SK-N-SH (cell line): ENCODE results near the gene MYLK4. TPM values are rescaled to one million over a fixed set of nuclear protein-coding genes. Genes with fewer than 3 reads are reported as not detected.

Experiments used
- CTCF ChIA-PET: fragments of 300-600, 350-600 bp; formaldehyde crosslinking; extraction: SDS; loops from one replicate; lab custom pipeline; 2021; lab: Yijun Ruan, JAX
- POLR2A ChIA-PET: fragments of 350-600 bp; sonication (Branson Sonifier 250); formaldehyde crosslinking; extraction: SDS; loops from one replicate; lab custom pipeline; 2020; ENCODE audit warnings: antibody characterized with exemption, inconsistent platforms; lab: Yijun Ruan, JAX
- DNase-seq: peaks from one replicate; pipeline ENCODE4 v3.0.0; 2012
- H2AFZ ChIP-seq: fragments of 200-600 bp; sonication (generic); 2 replicates; pipeline ENCODE4 v1.8.1; 2016; ENCODE audit warnings: antibody characterized with exemption, mild to moderate bottlenecking, low read depth
- H3F3A ChIP-seq: fragments of 200-600 bp; sonication (generic); replicated peaks from 2 replicates; pipeline ENCODE3; 2016; ENCODE audit warnings: antibody characterized with exemption, mild to moderate bottlenecking; ENCODE audit not compliant: insufficient read depth
- H3K27ac ChIP-seq, 2 experiments: fragments of 200-500 bp in 1 of 2; fragments of 200-600 bp in 1 of 2; sonication (Bioruptor generic) in 1 of 2; sonication (generic), shearing (Covaris generic) in 1 of 2; 2 replicates each; pipeline versions ENCODE4 v1.5.1 to v1.6.1; 2014 to 2016; ENCODE audit warnings: low read depth in 2 of 2, inconsistent platforms in 1 of 2, low read length in 1 of 2, mild to moderate bottlenecking in 1 of 2, mixed read lengths in 1 of 2
- H3K27me3 ChIP-seq: fragments of 200-600 bp; sonication (generic), shearing (Covaris generic); 2 replicates; pipeline ENCODE4 v1.6.1; 2016; ENCODE audit warnings: mixed run types; ENCODE audit not compliant: insufficient read depth
- H3K36me3 ChIP-seq, 2 experiments: fragments of 200-500 bp in 1 of 2; fragments of 200-600 bp in 1 of 2; sonication (Bioruptor generic) in 1 of 2; sonication (generic) in 1 of 2; replicated peaks in 1 of 2; 2 replicates each; pipeline versions ENCODE3 to v1.5.1; 2014 to 2016; ENCODE audit warnings: low read length in 1 of 2, mild to moderate bottlenecking in 1 of 2; ENCODE audit not compliant: insufficient read depth in 2 of 2, control insufficient read depth in 1 of 2
- H3K4me1 ChIP-seq, 2 experiments: fragments of 200-500 bp in 1 of 2; fragments of 200-600 bp in 1 of 2; sonication (Bioruptor generic) in 1 of 2; sonication (generic), shearing (Covaris generic) in 1 of 2; 2 replicates each; pipeline versions ENCODE4 v1.5.1 to v1.6.1; 2014 to 2016; ENCODE audit warnings: low read depth in 1 of 2, low read length in 1 of 2, mixed run types in 1 of 2; ENCODE audit not compliant: insufficient read depth in 2 of 2, control insufficient read depth in 1 of 2
- H3K4me2 ChIP-seq: fragments of 200-600 bp; sonication (generic), shearing (Covaris generic); 2 replicates; pipeline ENCODE4 v1.6.1; 2017; ENCODE audit warnings: mixed run types
- H3K4me3 ChIP-seq, 2 experiments: fragments of 200-500 bp in 1 of 2; fragments of 200-600 bp in 1 of 2; sonication (Bioruptor generic) in 1 of 2; sonication (generic), shearing (Covaris generic) in 1 of 2; 2 replicates each; pipeline versions ENCODE4 v1.5.1 to v1.8.1; 2014 to 2016; ENCODE audit warnings: low read depth in 2 of 2, inconsistent platforms in 1 of 2, low read length in 1 of 2, mild to moderate bottlenecking in 1 of 2, mixed read lengths in 1 of 2, moderate library complexity in 1 of 2
- H3K79me2 ChIP-seq: fragments of 200-600 bp; sonication (generic); 2 replicates; pipeline ENCODE4 v1.8.1; 2017; ENCODE audit warnings: mild to moderate bottlenecking; ENCODE audit not compliant: insufficient read depth
- H3K9ac ChIP-seq: fragments of 200-600 bp; sonication (generic); 2 replicates; pipeline ENCODE4 v1.6.1; 2017; ENCODE audit warnings: mixed run types
- H3K9me2 ChIP-seq: fragments of 200-600 bp; sonication (generic); 2 replicates; pipeline ENCODE4 v1.6.1; 2017; ENCODE audit warnings: mixed run types
- H3K9me3 ChIP-seq: fragments of 200-600 bp; sonication (generic); 2 replicates; pipeline ENCODE4 v1.6.1; 2017; ENCODE audit warnings: mixed run types, mild to moderate bottlenecking, moderate library complexity
- H4K20me1 ChIP-seq: fragments of 200-600 bp; sonication (generic); 2 replicates; pipeline ENCODE4 v1.6.1; 2017; ENCODE audit warnings: mild to moderate bottlenecking, mixed run types; ENCODE audit not compliant: insufficient read depth
- CHD2 ChIP-seq: fragments of 150-350 bp; IDR thresholded peaks from 2 replicates; pipeline ENCODE4 v1.6.1; 2018; ENCODE audit warnings: low read length; ENCODE audit not compliant: partially characterized antibody
- EP300 ChIP-seq, 2 experiments: IDR thresholded peaks; 2 replicates each; pipeline versions ENCODE4 v1.4.0 to v1.6.1; 2012; ENCODE audit warnings: borderline replicate concordance in 1 of 2, low read depth in 1 of 2, low read length in 1 of 2
- EZH2phosphoT487 ChIP-seq: fragments of 200-600 bp; sonication (generic); IDR thresholded peaks from 2 replicates; pipeline ENCODE4 v1.6.1; 2017; ENCODE audit warnings: low read depth, mixed run types, mild to moderate bottlenecking, antibody characterized with exemption, moderate library complexity, borderline replicate concordance
- FOSL2 ChIP-seq: IDR thresholded peaks from 2 replicates; pipeline ENCODE4 v1.4.0; 2012; ENCODE audit warnings: low read depth, mild to moderate bottlenecking, moderate library complexity, borderline replicate concordance
- FOXJ3 ChIP-seq: sonication (generic); formaldehyde crosslinking; IDR thresholded peaks from 2 replicates; pipeline ENCODE4 v1.5.1; 2020; ENCODE audit warnings: mild to moderate bottlenecking, missing genetic modification reagents
- FOXM1 ChIP-seq: IDR thresholded peaks from 2 replicates; pipeline ENCODE4 v1.4.0; 2012; ENCODE audit warnings: low read depth, mild to moderate bottlenecking
- GATA2 ChIP-seq: sonication (generic); formaldehyde crosslinking; IDR thresholded peaks from 2 replicates; pipeline ENCODE4 v1.5.0; 2020; ENCODE audit warnings: mild to moderate bottlenecking, missing genetic modification reagents
- JUND ChIP-seq: IDR thresholded peaks from 2 replicates; pipeline ENCODE4 v1.4.0; 2012
- NFIC ChIP-seq: IDR thresholded peaks from 2 replicates; pipeline ENCODE4 v1.4.0; 2012; ENCODE audit warnings: borderline replicate concordance
- RAD21 ChIP-seq: IDR thresholded peaks from 2 replicates; pipeline ENCODE4 v1.6.1; 2012; ENCODE audit warnings: mild to moderate bottlenecking, low read length
- SIN3A ChIP-seq: IDR thresholded peaks from 2 replicates; pipeline ENCODE4 v1.6.1; 2012; ENCODE audit warnings: low read depth, mild to moderate bottlenecking, low read length, moderate library complexity, borderline replicate concordance
- TCF12 ChIP-seq: IDR thresholded peaks from 2 replicates; pipeline ENCODE4 v1.4.0; 2012
- WGBS: methylation state at CpG from one replicate; pipeline ENCODE4 v1.1.6; 2017; ENCODE audit warnings: low lambda C conversion rate; 5-methylcytosine and 5-hydroxymethylcytosine counted together
- polyA plus RNA-seq, 3 experiments: library from polyadenylated mRNA; depleted of rRNA; stranded (reverse); fragments of >200 nt; gene quantifications; 2 replicates each; pipeline ENCODE4 v1.2.3, GENCODE V29; 2012

MYLK4 gene
- polyA plus RNA-seq, 1 of the 3 experiments (the other 2 are of a cell fraction) = 0.16 TPM

- H3K4me3 ChIP-seq = no peak overlapping the region
- no peak overlapping the region for H2AFZ ChIP-seq
- ChIA-PET POLR2A (no interaction called here), CTCF (interaction anchor here (0.8 to 6.8 kb wide), 7 partner anchors 18 to 179 kb away, joined by 3 to 33 read pairs (median 4); partner anchors contain the start of gene MYLK4)
- H3K27me3 ChIP-seq = no peaks in the 10 kb centered on the region
- no peak for DNase-seq
- TF ChIP-seq EP300 (IDR thresholded peaks at IDR 0.05; ENCODE audit: borderline replicate concordance in 1 of 2, low read depth in 1 of 2, low read length in 1 of 2) (no peak), CHD2 (no peak), FOXJ3 (CRISPR knock-in tag) (no peak), NFIC (no peak), JUND (no peak), EZH2phosphoT487 (no peak)
- H3K9me3 ChIP-seq = no peaks in the 10 kb centered on the region
- H3F3A ChIP-seq = no peaks in the 10 kb centered on the region
- H3K27ac ChIP-seq = no peak overlapping the region
- H3K4me1 ChIP-seq = peaks cover 13 to 23% of the 10 kb centered on the region in 2 experiments; a peak in 3 of 4 replicates
- H3K9me2 ChIP-seq = no peaks in the 10 kb centered on the region
- no peak overlapping the region for H3K9ac ChIP-seq
- H3K79me2 ChIP-seq = peaks cover 100% of the 10 kb centered on the region
- H3K36me3 ChIP-seq = peaks cover 42 to 73% of the 10 kb centered on the region in 2 experiments
- peaks cover 51% of the 10 kb centered on the region for H4K20me1 ChIP-seq
- WGBS = 97% methylated on average over 3 of the region's 3 CpGs
- H3K4me2 ChIP-seq = no peak overlapping the region
Measured at GRCh38 chr6:2772840-2773239, 22.1 kb upstream of the MYLK4 start.

GRCh38 chr6:2771079-2771478 lies 20.4 kb upstream of the MYLK4 start:
- Histone ChIP-seq H3F3A (no peaks in the 10 kb centered on the region), H3K9ac (no peak overlapping the region), H4K20me1 (peaks cover 52% of the 10 kb centered on the region), H3K9me2 (no peaks in the 10 kb centered on the region), H3K79me2 (peaks cover 100% of the 10 kb centered on the region), H3K27me3 (no peaks in the 10 kb centered on the region), H3K4me3 (no peak overlapping the region), H3K36me3 (peaks cover 42 to 65% of the 10 kb centered on the region in 2 experiments), H3K27ac (no peak overlapping the region), H3K4me1 (peaks cover 13 to 31% of the 10 kb centered on the region in 2 experiments; a peak in 3 of 4 replicates), H3K4me2 (no peak overlapping the region), H2AFZ (no peak overlapping the region), H3K9me3 (no peaks in the 10 kb centered on the region)
- CTCF ChIA-PET = interaction anchor here (0.7 to 6.8 kb wide), 8 partner anchors 10 to 163 kb away, joined by 3 to 33 read pairs (median 5); partner anchors contain the start of gene MYLK4
- TF ChIP-seq TCF12 (no peak), EP300 (IDR thresholded peaks at IDR 0.05; ENCODE audit: borderline replicate concordance in 1 of 2, low read depth in 1 of 2, low read length in 1 of 2) (no peak)
- POLR2A ChIA-PET = interaction anchor here (0.5 kb wide), 1 partner anchor 1239 kb away, joined by 3 read pairs; no protein-coding TSS in a partner anchor
- WGBS = 90% methylated on average over 4 of the region's 4 CpGs
- DNase-seq = peak; percentile 42

- H3K4me3 ChIP-seq = no peak overlapping the region
- POLR2A ChIA-PET = no interaction called here
- no peaks in the 10 kb centered on the region for H3K9me3 ChIP-seq
- no peaks in the 10 kb centered on the region for H3K9me2 ChIP-seq
- 64% methylated on average over 12 of the region's 13 CpGs for WGBS
- H3K4me1 ChIP-seq = peaks cover 13 to 31% of the 10 kb centered on the region in 2 experiments; a peak in 3 of 4 replicates
- peak; percentile 71 for DNase-seq
- H4K20me1 ChIP-seq = peaks cover 52% of the 10 kb centered on the region
- H3K27me3 ChIP-seq = no peaks in the 10 kb centered on the region
- H3K9ac ChIP-seq = no peak overlapping the region
- H3K79me2 ChIP-seq = peaks cover 93% of the 10 kb centered on the region
- no peaks in the 10 kb centered on the region for H3F3A ChIP-seq
- H3K36me3 ChIP-seq = peaks cover 42 to 56% of the 10 kb centered on the region in 2 experiments
- CTCF ChIA-PET = interaction anchor here (0.7 to 9.3 kb wide), 8 partner anchors 10 to 269 kb away, joined by 3 to 100 read pairs (median 5); partner anchors contain the start of gene MYLK4
- no peak overlapping the region for H2AFZ ChIP-seq
- H3K4me2 ChIP-seq = no peak overlapping the region; the same call in 1 of the 2 replicates
- TF ChIP-seq JUND = no peak
- 0 out of 2 replicates have a peak, but pooled peaks have one; percentile 42 for TF ChIP-seq NFIC
- no peak for TF ChIP-seq CHD2
- TF ChIP-seq RAD21 = no peak
- no peak for TF ChIP-seq GATA2 (CRISPR knock-in tag)
- TF ChIP-seq SIN3A = no peak
- no peak for TF ChIP-seq FOXM1
- no peak for TF ChIP-seq FOSL2
- no peak overlapping the region for H3K27ac ChIP-seq
Measured at GRCh38 chr6:2770171-2770570, 19.4 kb upstream of the MYLK4 start.
